Memory B cell (primary cell): ENCODE measurements around the gene MYO5B.
A peak's percentile ranks its signal among the peaks of the same experiment; 100 is the strongest.

Source experiments
- ATAC-seq: fragments of 150-1000 bp; cut with Tn5 transposase; 2 replicates; pipeline ENCODE4 v1.10.0; 2021; ENCODE audit warnings: low read depth, mild to moderate bottlenecking, moderate library complexity
- DNase-seq, 2 donors: peaks; one replicate each; pipeline ENCODE4 v3.0.0; 2022; ENCODE audit warnings: low spot score in 2 of 2
- H3K27ac Mint-ChIP-seq: one replicate; pipeline ENCODE4 v1.8.0; 2022; ENCODE audit warnings: mild to moderate bottlenecking, moderate library complexity, mixed read lengths
- H3K27me3 Mint-ChIP-seq: one replicate; pipeline ENCODE4 v1.8.0; 2022; ENCODE audit warnings: mixed read lengths
- H3K36me3 Mint-ChIP-seq: one replicate; pipeline ENCODE4 v1.8.0; 2022; ENCODE audit warnings: mild to moderate bottlenecking, mixed read lengths
- H3K4me1 Mint-ChIP-seq: one replicate; pipeline ENCODE4 v1.8.0; 2022; ENCODE audit warnings: mixed read lengths
- H3K4me3 Mint-ChIP-seq: one replicate; pipeline ENCODE4 v1.8.0; 2022; ENCODE audit warnings: mild to moderate bottlenecking, moderate library complexity, mixed read lengths
- H3K9me3 Mint-ChIP-seq: one replicate; pipeline ENCODE4 v1.8.0; 2022; ENCODE audit warnings: mixed read lengths

Gene MYO5B

GRCh38 chr18:50042611-50043010 is 152.3 kb downstream of the MYO5B start:
- no peak overlapping the region for H3K27ac Mint-ChIP-seq
- no peak overlapping the region for H3K4me3 Mint-ChIP-seq
- peaks cover 14% of the 10 kb centered on the region for H3K27me3 Mint-ChIP-seq
- H3K4me1 Mint-ChIP-seq: no peaks in the 10 kb centered on the region
- no peak for DNase-seq
- no peaks in the 10 kb centered on the region for H3K36me3 Mint-ChIP-seq
- no peak for ATAC-seq
- H3K9me3 Mint-ChIP-seq: no peaks in the 10 kb centered on the region

GRCh38 chr18:50039746-50040145 is 155.2 kb downstream of the MYO5B start:
- ATAC-seq: no peak
- Mint-ChIP-seq H3K4me3 (no peak overlapping the region), H3K27me3 (peaks cover 13% of the 10 kb centered on the region)

GRCh38 chr18:50038448-50038847 is 156.5 kb downstream of the MYO5B start:
- no peak overlapping the region for H3K4me3 Mint-ChIP-seq
- DNase-seq: no peak
- ATAC-seq: no peak
- H3K27me3 Mint-ChIP-seq: peaks cover 14% of the 10 kb centered on the region
- no peaks in the 10 kb centered on the region for H3K36me3 Mint-ChIP-seq
- H3K27ac Mint-ChIP-seq: no peak overlapping the region
- H3K4me1 Mint-ChIP-seq: no peaks in the 10 kb centered on the region
- H3K9me3 Mint-ChIP-seq: no peaks in the 10 kb centered on the region

More at GRCh38 chr18:50039746-50040145, 155.2 kb downstream of the MYO5B start:
- Mint-ChIP-seq H3K36me3 (no peaks in the 10 kb centered on the region), H3K27ac (no peak overlapping the region), H3K9me3 (no peaks in the 10 kb centered on the region), H3K4me1 (no peaks in the 10 kb centered on the region)
- no peak for DNase-seq

- H3K36me3 Mint-ChIP-seq: no peaks in the 10 kb centered on the region
- DNase-seq: no peak
- H3K9me3 Mint-ChIP-seq: no peaks in the 10 kb centered on the region
- no peak for ATAC-seq
- H3K4me1 Mint-ChIP-seq: no peaks in the 10 kb centered on the region
- H3K27ac Mint-ChIP-seq: no peak overlapping the region
- H3K4me3 Mint-ChIP-seq: no peak overlapping the region
- H3K27me3 Mint-ChIP-seq: peaks cover 13% of the 10 kb centered on the region
Observed at GRCh38 chr18:50034029-50034428, 160.9 kb downstream of the MYO5B start.

- Mint-ChIP-seq H3K27ac (no peak overlapping the region), H3K4me3 (no peak overlapping the region), H3K27me3 (peaks cover 12% of the 10 kb centered on the region), H3K4me1 (no peaks in the 10 kb centered on the region), H3K9me3 (no peaks in the 10 kb centered on the region), H3K36me3 (no peaks in the 10 kb centered on the region)
- DNase-seq (no peak), ATAC-seq (no peak)
Observed at GRCh38 chr18:50033004-50033403, 161.9 kb downstream of the MYO5B start.

- no peak overlapping the region for H3K27ac Mint-ChIP-seq
- peaks cover 2% of the 10 kb centered on the region for H3K9me3 Mint-ChIP-seq
- DNase-seq (no peak), ATAC-seq (no peak)
- peaks cover 16% of the 10 kb centered on the region for H3K27me3 Mint-ChIP-seq
- H3K4me1 Mint-ChIP-seq: no peaks in the 10 kb centered on the region
- no peaks in the 10 kb centered on the region for H3K36me3 Mint-ChIP-seq
- H3K4me3 Mint-ChIP-seq: no peak overlapping the region
Observed at GRCh38 chr18:50030146-50030545, 164.8 kb downstream of the MYO5B start.

- ATAC-seq (no peak), DNase-seq (no peak)
- Mint-ChIP-seq H3K4me3 (no peak overlapping the region), H3K9me3 (peaks cover 2% of the 10 kb centered on the region), H3K4me1 (no peaks in the 10 kb centered on the region), H3K36me3 (no peaks in the 10 kb centered on the region), H3K27ac (no peak overlapping the region), H3K27me3 (peaks cover 12% of the 10 kb centered on the region)
Observed at GRCh38 chr18:50027996-50028395, 167.0 kb downstream of the MYO5B start.

- H3K27ac Mint-ChIP-seq: no peak overlapping the region
- H3K4me3 Mint-ChIP-seq: no peak overlapping the region
- H3K4me1 Mint-ChIP-seq: no peaks in the 10 kb centered on the region
- no peaks in the 10 kb centered on the region for H3K36me3 Mint-ChIP-seq
- peaks cover 2% of the 10 kb centered on the region for H3K9me3 Mint-ChIP-seq
- DNase-seq (no peak), ATAC-seq (no peak)
- H3K27me3 Mint-ChIP-seq: peaks cover 11% of the 10 kb centered on the region
Observed at GRCh38 chr18:50024466-50024865, 170.5 kb downstream of the MYO5B start.

GRCh38 chr18:50022985-50023384 is 172.0 kb downstream of the MYO5B start:
- H3K27me3 Mint-ChIP-seq: peaks cover 15% of the 10 kb centered on the region

GRCh38 chr18:50014606-50015005 is 180.3 kb downstream of the MYO5B start:
- Mint-ChIP-seq H3K9me3 (no peaks in the 10 kb centered on the region), H3K27ac (no peak overlapping the region), H3K4me3 (no peak overlapping the region), H3K36me3 (no peaks in the 10 kb centered on the region), H3K4me1 (no peaks in the 10 kb centered on the region), H3K27me3 (peaks cover 6% of the 10 kb centered on the region)
- ATAC-seq (no peak), DNase-seq (no peak)

More at GRCh38 chr18:50022985-50023384, 172.0 kb downstream of the MYO5B start:
- Mint-ChIP-seq H3K4me3 (no peak overlapping the region), H3K4me1 (no peaks in the 10 kb centered on the region), H3K9me3 (peaks cover 2% of the 10 kb centered on the region), H3K27ac (no peak overlapping the region), H3K36me3 (no peaks in the 10 kb centered on the region)
- no peak for ATAC-seq
- DNase-seq: no peak

GRCh38 chr18:50013363-50014138 is 181.4 kb downstream of the MYO5B start:
- Mint-ChIP-seq H3K27ac (no peak overlapping the region), H3K36me3 (no peaks in the 10 kb centered on the region), H3K9me3 (no peaks in the 10 kb centered on the region), H3K4me3 (no peak overlapping the region), H3K27me3 (peaks cover 2% of the 10 kb centered on the region), H3K4me1 (no peaks in the 10 kb centered on the region)
- DNase-seq: no peak
- no peak for ATAC-seq

GRCh38 chr18:50011813-50012435 is 183.0 kb downstream of the MYO5B start:
- Mint-ChIP-seq H3K9me3 (no peaks in the 10 kb centered on the region), H3K27me3 (peaks cover 2% of the 10 kb centered on the region), H3K36me3 (no peaks in the 10 kb centered on the region), H3K4me3 (no peak overlapping the region), H3K4me1 (no peaks in the 10 kb centered on the region), H3K27ac (no peak overlapping the region)
- ATAC-seq (no peak), DNase-seq (no peak)

- Mint-ChIP-seq H3K9me3 (no peaks in the 10 kb centered on the region), H3K4me1 (no peaks in the 10 kb centered on the region), H3K27ac (no peak overlapping the region)
Observed at GRCh38 chr18:50009773-50010335, 185.1 kb downstream of the MYO5B start.

GRCh38 chr18:50008306-50008705 is 186.6 kb downstream of the MYO5B start:
- no peaks in the 10 kb centered on the region for H3K9me3 Mint-ChIP-seq
- no peak for DNase-seq
- H3K4me3 Mint-ChIP-seq: no peak overlapping the region
- peaks cover 7% of the 10 kb centered on the region for H3K27me3 Mint-ChIP-seq
- H3K36me3 Mint-ChIP-seq: no peaks in the 10 kb centered on the region
- no peak overlapping the region for H3K27ac Mint-ChIP-seq
- no peak for ATAC-seq
- peaks cover 5% of the 10 kb centered on the region for H3K4me1 Mint-ChIP-seq

More at GRCh38 chr18:50009773-50010335, 185.1 kb downstream of the MYO5B start:
- ATAC-seq: peak; percentile 96
- no peaks in the 10 kb centered on the region for H3K36me3 Mint-ChIP-seq
- peak; percentile 22 to 47 for DNase-seq
- no peak overlapping the region for H3K4me3 Mint-ChIP-seq
- peaks cover 2% of the 10 kb centered on the region for H3K27me3 Mint-ChIP-seq
